GM12878 (cell line): Measurements from ENCODE around the gene AGBL4. TPM values are rescaled to one million over a fixed set of nuclear protein-coding genes. Genes with fewer than 3 reads are reported as not detected.

ENCODE experiments used
- ATAC-seq: fragments of 200-7000 bp; cut with Tn5 transposase; 3 replicates; pipeline ENCODE4 v1.9.1; 2020; ENCODE audit warnings: mild to moderate bottlenecking, moderate library complexity
- BruUV-seq: library from RNA; stranded (reverse); fragments of 400-500 nt; replicated peaks from 2 replicates; lab custom pipeline; 2021; lab: Mats Ljungman, UMichigan
- CTCF ChIA-PET: fragments of 300-600 bp; sonication (Branson Sonifier 250); formaldehyde crosslinking; extraction: SDS; loops from one replicate; lab custom pipeline; 2021; ENCODE audit warnings: inconsistent platforms; lab: Yijun Ruan, JAX
- POLR2A ChIA-PET: fragments of 350-600 bp; formaldehyde crosslinking; extraction: SDS; loops from one replicate; lab custom pipeline; 2021; ENCODE audit warnings: inconsistent platforms; lab: Charles Lee
- RAD21 ChIA-PET: fragments of 300-600 bp; sonication (Branson Sonifier 250); formaldehyde crosslinking; loops from one replicate; lab custom pipeline; 2023; ENCODE audit warnings: antibody characterized with exemption; ENCODE audit not compliant: unreplicated experiment; lab: Charles Lee
- SMC1A ChIA-PET: fragments of 300-600 bp; sonication (Branson Sonifier 250); formaldehyde crosslinking; loops from one replicate; lab custom pipeline; 2023; ENCODE audit not compliant: unreplicated experiment, uncharacterized antibody; lab: Charles Lee
- DNase-seq: peaks from one replicate; pipeline ENCODE4 v3.0.0-alpha.2; 2011; ENCODE audit warnings: low read depth, low spot score
- FAIRE-seq: peaks from 3 replicates; lab custom pipeline; 2011; peaks lifted over from hg19 to GRCh38; lab: Jason Lieb, UNC
- H2AFZ ChIP-seq: 2 replicates; pipeline ENCODE4 v1.6.0; 2011; ENCODE audit warnings: low read depth, low read length, control low read depth; ENCODE audit not compliant: control insufficient read depth
- H3K27ac ChIP-seq: 2 replicates; pipeline ENCODE4 v1.5.1; 2011; ENCODE audit warnings: control low read depth; ENCODE audit not compliant: control insufficient read depth, insufficient read depth
- H3K27me3 ChIP-seq, 2 experiments: replicated peaks in 1 of 2; 2 replicates each; pipeline versions ENCODE4 v1.6.0 to v1.6.1; 2011; ENCODE audit warnings: low read length in 1 of 2; ENCODE audit not compliant: control insufficient read depth in 2 of 2, insufficient read depth in 2 of 2
- H3K36me3 ChIP-seq, 2 experiments: 2 replicates each; pipeline ENCODE4 v1.5.1; 2011; ENCODE audit warnings: low read length in 1 of 2; ENCODE audit not compliant: control insufficient read depth in 2 of 2, insufficient read depth in 2 of 2
- H3K4me1 ChIP-seq: 2 replicates; pipeline ENCODE4 v1.6.1; 2011; ENCODE audit warnings: mild to moderate bottlenecking, low read length, moderate library complexity, mixed read lengths; ENCODE audit not compliant: control insufficient read depth, insufficient read depth
- H3K4me2 ChIP-seq: 2 replicates; pipeline ENCODE4 v1.6.0; 2011; ENCODE audit warnings: control low read depth; ENCODE audit not compliant: control insufficient read depth, insufficient read depth
- H3K4me3 ChIP-seq: fragments of 200-600 bp; sonication (generic); 2 replicates; pipeline ENCODE4 v1.5.1; 2016
- H3K79me2 ChIP-seq: 2 replicates; pipeline ENCODE4 v1.6.0; 2011; ENCODE audit warnings: low read length; ENCODE audit not compliant: control insufficient read depth, insufficient read depth
- H3K9ac ChIP-seq: 2 replicates; pipeline ENCODE4 v1.8.0; 2011; ENCODE audit warnings: low read length, control low read depth, mixed read lengths; ENCODE audit not compliant: control insufficient read depth, insufficient read depth
- H3K9me3 ChIP-seq: replicated peaks from 3 replicates; pipeline ENCODE4 v1.5.1; 2011; ENCODE audit warnings: mild to moderate bottlenecking, low read length; ENCODE audit not compliant: control insufficient read depth, insufficient read depth
- H4K20me1 ChIP-seq: 2 replicates; pipeline ENCODE4 v1.6.0; 2011; ENCODE audit not compliant: control insufficient read depth, insufficient read depth
- EZH2 ChIP-seq: IDR thresholded peaks from 2 replicates; pipeline ENCODE4 v1.6.1; 2012; ENCODE audit warnings: low read depth, mild to moderate bottlenecking, control low read depth, inconsistent platforms, low read length, borderline replicate concordance; ENCODE audit not compliant: control insufficient read depth
- FOS ChIP-seq: IDR thresholded peaks from 3 replicates; pipeline ENCODE4 v1.6.1; 2011; ENCODE audit warnings: borderline replicate concordance; ENCODE audit not compliant: insufficient read length; ENCODE audit errors: extremely low read depth
- IRF4 ChIP-seq: IDR thresholded peaks from 2 replicates; pipeline ENCODE4 v1.6.1; 2011; ENCODE audit warnings: low read depth, low read length
- NR2C1 ChIP-seq: fragments of 450-650 bp; IDR thresholded peaks from 2 replicates; pipeline ENCODE4 v1.6.1; 2017; ENCODE audit warnings: antibody characterized with exemption, mild to moderate bottlenecking, moderate library complexity
- PRDM15 ChIP-seq: fragments of 450-650 bp; formaldehyde crosslinking; IDR thresholded peaks from 2 replicates; pipeline ENCODE4 v1.4.0; 2020; ENCODE audit warnings: mild to moderate bottlenecking, moderate library complexity
- WGBS: methylation state at CpG from one replicate; pipeline ENCODE4 v1.1.6; 2016; ENCODE audit warnings: low lambda C conversion rate; ENCODE audit not compliant: insufficient replicate concordance, insufficient coverage; ENCODE audit errors: missing lambda C conversion rate; 5-methylcytosine and 5-hydroxymethylcytosine counted together
- in situ Hi-C: fragments of 300-500 bp; cut with MboI; formaldehyde crosslinking; loops from 9 replicates; pipeline ENCODE4 v1.14.3; 2018; ENCODE audit warnings: mixed read lengths
- intact Hi-C: fragments of 100-400 bp; cut with micrococcal nuclease; formaldehyde crosslinking; loops from one replicate; pipeline ENCODE4 v1.14.2; 2022; ENCODE audit not compliant: unreplicated experiment
- polyA plus RNA-seq, 11 experiments: library from polyadenylated mRNA; depleted of rRNA in 4 of 11; unstranded in 6 of 11; stranded (reverse) in 5 of 11; fragments of >200 nt; fragmentation: Nextera tagmentation in 4 of 11; fragmentation: Illumina TruSeq in 1 of 11; extraction: Ambion mirVana in 4 of 11; extraction: Trizol in 1 of 11; gene quantifications; 1 replicate in 1 of 11; 2 replicates in 10 of 11; pipeline versions ENCODE4 v1.2.1 to v1.2.3, GENCODE V29; 2011 to 2016; ENCODE audit warnings: inconsistent platforms in 2 of 11, missing spikeins in 2 of 11, low read depth in 1 of 11
- total RNA-seq, 4 experiments: library from RNA; depleted of rRNA in 3 of 4; stranded (reverse); fragments of >200 nt in 3 of 4; fragmentation: Illumina TruSeq in 1 of 4; extraction: Trizol in 1 of 4; gene quantifications; 2 replicates each; pipeline versions ENCODE4 v1.2.1 to v1.2.3, GENCODE V29; 2013 to 2021

Gene AGBL4
- total and polyA plus RNA-seq, 10 of the 15 experiments (the other 5 are each of a cell fraction or from before 2014, with no cell fraction given): 0.31 TPM; not detected in 9

DNA sequence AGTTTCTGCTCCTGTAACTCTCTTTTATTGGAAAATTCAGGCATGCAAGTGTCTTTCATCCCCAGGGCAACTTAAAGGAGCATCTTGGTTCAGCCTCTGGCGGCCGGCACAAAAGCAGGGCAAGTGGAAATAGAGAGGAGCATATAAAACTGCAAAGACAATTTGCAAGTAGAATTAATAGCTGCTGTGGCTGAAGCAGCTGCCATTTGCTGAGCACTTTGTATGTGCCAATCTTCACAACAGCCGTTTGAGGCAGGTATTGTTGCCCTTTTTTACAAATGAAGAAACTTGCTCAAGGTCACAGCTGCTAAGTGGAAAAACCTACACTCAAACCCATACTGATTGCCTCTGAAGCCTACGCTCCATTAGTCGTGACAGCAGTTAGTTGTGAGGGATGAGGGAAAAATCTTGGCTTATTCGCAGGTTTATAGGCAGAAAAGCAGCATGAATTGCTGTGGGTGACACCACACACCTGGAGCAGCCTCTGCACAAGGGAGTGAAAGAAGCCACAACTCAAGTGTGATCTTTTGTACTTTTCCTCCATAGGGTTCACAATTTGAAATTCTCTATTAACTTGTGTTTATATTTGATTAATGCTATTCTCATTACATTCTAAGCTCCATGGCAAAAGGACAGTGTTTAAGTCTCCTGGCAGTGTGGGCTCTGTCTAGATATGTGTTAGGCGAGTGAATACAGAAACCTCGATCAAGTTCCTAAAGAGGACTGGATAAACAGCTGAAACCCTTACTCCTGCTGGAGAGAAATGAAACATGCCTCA lies 1148.0 kb downstream of the AGBL4 start:
- H3K4me2 ChIP-seq: no peak overlapping the region
- no peaks in the 10 kb centered on the region for H3K4me1 ChIP-seq
- no peak overlapping the region for H3K27ac ChIP-seq
- ChIA-PET SMC1A (no interaction called here), POLR2A (no interaction called here), RAD21 (no interaction called here), CTCF (interaction anchor here (0.6 to 0.9 kb wide), 2 partner anchors 30 to 37 kb away, joined by 3 read pairs; no protein-coding TSS in a partner anchor)
- H4K20me1 ChIP-seq: no peaks in the 10 kb centered on the region
- no peak overlapping the region for H2AFZ ChIP-seq
- H3K9me3 ChIP-seq: no peaks in the 10 kb centered on the region
- H3K4me3 ChIP-seq: no peak overlapping the region
- intact Hi-C loops (no loop called here), in situ Hi-C loops (no loop called here)
- TF ChIP-seq NR2C1 (no peak), IRF4 (no peak), PRDM15 (CRISPR knock-in tag) (no peak), EZH2 (no peak), FOS (no peak)
- ATAC-seq: no peak
- H3K79me2 ChIP-seq: no peaks in the 10 kb centered on the region
- BruUV-seq: no TSS peak
- 31% methylated on average over 8 of the region's 8 CpGs for WGBS
- H3K27me3 ChIP-seq: no peaks in the 10 kb centered on the region
- H3K36me3 ChIP-seq: no peaks in the 10 kb centered on the region
- DNase-seq: no peak
- H3K9ac ChIP-seq: no peak overlapping the region
- no peak for FAIRE-seq
